Limb (tissue), 2 donors: ENCODE data around the gene PASK.
"Not testable (repeated sequence)": the region's sequence is repeated elsewhere in the genome, so short reads cannot be mapped to it uniquely, and the experiment has no call there.

ENCODE experiments used
- DNase-seq, 2 donors: peaks; one replicate each; pipeline ENCODE4 v3.0.0-alpha.2; 2016; ENCODE audit errors: extremely low spot score in 2 of 2

PASK gene

GRCh38 chr2:241148891-241149674, at the start of gene PASK:
TSS of gene PASK (minus strand) at chr2:241149472. CDS start at chr2:241143032, 6,440 bp downstream.
- DNase-seq, result peak; percentile 91 to 94

- no peak for DNase-seq
These were observed 49.4 kb upstream of the PASK start for GRCh38 chr2:241198381-241199279.

- DNase-seq, result no peak
These were observed 48.7 kb upstream of the PASK start for GRCh38 chr2:241197947-241198346.

- not testable (repeated sequence) for DNase-seq
These were observed 48.0 kb upstream of the PASK start for GRCh38 chr2:241197246-241197645.

GRCh38 chr2:241195506-241196130, 46.3 kb upstream of the PASK start:
- DNase-seq, result no peak

GRCh38 chr2:241194811-241195210, 45.5 kb upstream of the PASK start:
- DNase-seq, result no peak

GRCh38 chr2:241193271-241193670, 44.0 kb upstream of the PASK start:
- no peak for DNase-seq

GRCh38 chr2:241191081-241191480, 41.8 kb upstream of the PASK start:
- DNase-seq, result no peak

- no peak for DNase-seq
These were observed 41.2 kb upstream of the PASK start for GRCh38 chr2:241190291-241190981.

- no peak for DNase-seq
These were observed 40.6 kb upstream of the PASK start for GRCh38 chr2:241189856-241190201.

- DNase-seq, result no peak
These were observed 40.0 kb upstream of the PASK start for GRCh38 chr2:241189093-241189855.

- no peak for DNase-seq
These were observed 39.3 kb upstream of the PASK start, which contains the start of gene ANO7 for GRCh38 chr2:241188361-241189092. TSS of gene ANO7 (plus strand) at chr2:241188677. CDS start at chr2:241190064, 1,387 bp downstream.

- DNase-seq, result no peak
These were observed 38.6 kb upstream of the PASK start for GRCh38 chr2:241187918-241188234.

- DNase-seq, result no peak
These were observed 38.0 kb upstream of the PASK start for GRCh38 chr2:241187101-241187917.

- no peak for DNase-seq
These were observed 36.7 kb upstream of the PASK start for GRCh38 chr2:241185961-241186360.

GRCh38 chr2:241184901-241185300, 35.6 kb upstream of the PASK start:
- no peak for DNase-seq

GRCh38 chr2:241183221-241183620, 33.9 kb upstream of the PASK start:
- no peak for DNase-seq

- DNase-seq, result no peak
These were observed 33.4 kb upstream of the PASK start for GRCh38 chr2:241182531-241183133.

- no peak for DNase-seq
These were observed 32.9 kb upstream of the PASK start for GRCh38 chr2:241182126-241182525.
